ENCODE data around the gene EPHB2. TPM values are rescaled to one million over a fixed set of nuclear protein-coding genes. Genes with fewer than 3 reads are reported as not detected.

Gene EPHB2
- polyA plus RNA-seq, 1 donor from 2014 or later = 22.8 TPM

GRCh38 chr1:22863766-22864165 is 153.1 kb downstream of the EPHB2 start:
- peaks cover 7% of the 10 kb centered on the region for H3K36me3 ChIP-seq (ENCODE audit: insufficient read depth, low read length)
- H3K9me2 ChIP-seq (ENCODE audit: insufficient read depth, low read length) = no peaks in the 10 kb centered on the region
- H3K4me2 ChIP-seq (ENCODE audit: low read length) = no peak overlapping the region
- no peaks in the 10 kb centered on the region for H3K9me3 ChIP-seq (ENCODE audit: low read length)
- H3K27ac ChIP-seq (ENCODE audit: low read length) = no peak overlapping the region
- H3K79me2 ChIP-seq (replicated peaks; ENCODE audit: insufficient read depth, low read length) = no peaks in the 10 kb centered on the region
- no peaks in the 10 kb centered on the region for H3F3A ChIP-seq (ENCODE audit: insufficient read depth, low read length, poor library complexity, severe bottlenecking)
- TF ChIP-seq EZH2 (IDR thresholded peaks at IDR 0.05; ENCODE audit: borderline replicate concordance, insufficient read depth, low read length, poor library complexity, severe bottlenecking) (no peak), POLR2AphosphoS5 (IDR thresholded peaks at IDR 0.05) (no peak), EP300 (conservative IDR thresholded peaks at IDR 0.05; ENCODE audit: poor library complexity, severe bottlenecking) (no peak), MXI1 (conservative IDR thresholded peaks at IDR 0.05; ENCODE audit: poor library complexity, severe bottlenecking) (no peak), TAF1 (IDR thresholded peaks at IDR 0.05; ENCODE audit: low read depth) (no peak), RAD21 (conservative IDR thresholded peaks at IDR 0.05) (no peak), SMC3 (conservative IDR thresholded peaks at IDR 0.05; ENCODE audit: poor library complexity) (no peak), REST (IDR thresholded peaks at IDR 0.05; ENCODE audit: borderline replicate concordance) (no peak)
- TF ChIP-seq, protein P1, sequence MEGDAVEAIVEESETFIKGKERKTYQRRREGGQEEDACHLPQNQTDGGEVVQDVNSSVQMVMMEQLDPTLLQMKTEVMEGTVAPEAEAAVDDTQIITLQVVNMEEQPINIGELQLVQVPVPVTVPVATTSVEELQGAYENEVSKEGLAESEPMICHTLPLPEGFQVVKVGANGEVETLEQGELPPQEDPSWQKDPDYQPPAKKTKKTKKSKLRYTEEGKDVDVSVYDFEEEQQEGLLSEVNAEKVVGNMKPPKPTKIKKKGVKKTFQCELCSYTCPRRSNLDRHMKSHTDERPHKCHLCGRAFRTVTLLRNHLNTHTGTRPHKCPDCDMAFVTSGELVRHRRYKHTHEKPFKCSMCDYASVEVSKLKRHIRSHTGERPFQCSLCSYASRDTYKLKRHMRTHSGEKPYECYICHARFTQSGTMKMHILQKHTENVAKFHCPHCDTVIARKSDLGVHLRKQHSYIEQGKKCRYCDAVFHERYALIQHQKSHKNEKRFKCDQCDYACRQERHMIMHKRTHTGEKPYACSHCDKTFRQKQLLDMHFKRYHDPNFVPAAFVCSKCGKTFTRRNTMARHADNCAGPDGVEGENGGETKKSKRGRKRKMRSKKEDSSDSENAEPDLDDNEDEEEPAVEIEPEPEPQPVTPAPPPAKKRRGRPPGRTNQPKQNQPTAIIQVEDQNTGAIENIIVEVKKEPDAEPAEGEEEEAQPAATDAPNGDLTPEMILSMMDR (IDR thresholded peaks at IDR 0.05; ENCODE audit: poor library complexity, severe bottlenecking) = no peak
- no peak overlapping the region for H3K4me3 ChIP-seq (ENCODE audit: low read length)
- H3K27me3 ChIP-seq (ENCODE audit: insufficient read depth, low read depth, low read length) = no peaks in the 10 kb centered on the region
- H4K20me1 ChIP-seq (ENCODE audit: insufficient read depth) = no peaks in the 10 kb centered on the region
- no peak overlapping the region for H2AFZ ChIP-seq (ENCODE audit: low read depth, low read length)
- no peak overlapping the region for H3K9ac ChIP-seq (ENCODE audit: low read length)

DNA sequence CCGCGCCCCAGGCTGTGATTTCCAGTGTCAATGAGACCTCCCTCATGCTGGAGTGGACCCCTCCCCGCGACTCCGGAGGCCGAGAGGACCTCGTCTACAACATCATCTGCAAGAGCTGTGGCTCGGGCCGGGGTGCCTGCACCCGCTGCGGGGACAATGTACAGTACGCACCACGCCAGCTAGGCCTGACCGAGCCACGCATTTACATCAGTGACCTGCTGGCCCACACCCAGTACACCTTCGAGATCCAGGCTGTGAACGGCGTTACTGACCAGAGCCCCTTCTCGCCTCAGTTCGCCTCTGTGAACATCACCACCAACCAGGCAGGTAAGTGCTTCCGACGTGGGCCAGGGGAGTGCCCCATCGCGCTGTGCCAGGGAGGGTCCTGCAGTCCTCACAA is 154.2 kb downstream of the EPHB2 start:
- Histone ChIP-seq H3K79me2 (replicated peaks; ENCODE audit: insufficient read depth, low read length) (no peaks in the 10 kb centered on the region), H3K9me2 (ENCODE audit: insufficient read depth, low read length) (no peaks in the 10 kb centered on the region), H3K9me3 (ENCODE audit: low read length) (no peaks in the 10 kb centered on the region), H3K27me3 (ENCODE audit: insufficient read depth, low read depth, low read length) (no peaks in the 10 kb centered on the region), H3K9ac (ENCODE audit: low read length) (no peak overlapping the region), H3K27ac (ENCODE audit: low read length) (no peak overlapping the region), H3K4me3 (ENCODE audit: low read length) (no peak overlapping the region), H3F3A (ENCODE audit: insufficient read depth, low read length, poor library complexity, severe bottlenecking) (no peaks in the 10 kb centered on the region), H2AFZ (ENCODE audit: low read depth, low read length) (no peak overlapping the region), H3K36me3 (ENCODE audit: insufficient read depth, low read length) (peaks cover 7% of the 10 kb centered on the region), H3K4me2 (ENCODE audit: low read length) (no peak overlapping the region), H4K20me1 (ENCODE audit: insufficient read depth) (no peaks in the 10 kb centered on the region)
- TF ChIP-seq EP300 (conservative IDR thresholded peaks at IDR 0.05; ENCODE audit: poor library complexity, severe bottlenecking) (no peak), POLR2AphosphoS5 (IDR thresholded peaks at IDR 0.05) (no peak), REST (IDR thresholded peaks at IDR 0.05; ENCODE audit: borderline replicate concordance) (no peak), TAF1 (IDR thresholded peaks at IDR 0.05; ENCODE audit: low read depth) (no peak), SMC3 (conservative IDR thresholded peaks at IDR 0.05; ENCODE audit: poor library complexity) (no peak), RAD21 (conservative IDR thresholded peaks at IDR 0.05) (no peak)
